Kidney epithelial cell (primary cell): ENCODE results near the gene FOXD4L3. TPM values are rescaled to one million over a fixed set of nuclear protein-coding genes. Genes with fewer than 3 reads are reported as not detected.
"Not testable (repeated sequence)": the region's sequence is repeated elsewhere in the genome, so short reads cannot be mapped to it uniquely, and the experiment has no call there.

ENCODE experiments used
- DNase-seq: peaks from one replicate; pipeline ENCODE4 v3.0.0-alpha.2; 2010; ENCODE audit warnings: low read depth
- H3K27me3 ChIP-seq: 2 replicates; pipeline ENCODE4 v1.6.0; 2011; ENCODE audit warnings: low read length; ENCODE audit not compliant: control insufficient read depth, insufficient read depth
- H3K36me3 ChIP-seq: 2 replicates; pipeline ENCODE4 v1.5.1; 2011; ENCODE audit warnings: low read length; ENCODE audit not compliant: control insufficient read depth, insufficient read depth
- H3K4me3 ChIP-seq: 2 replicates; pipeline ENCODE4 v1.5.1; 2011; ENCODE audit warnings: low read depth, mild to moderate bottlenecking, control low read depth, low read length
- total RNA-seq: library from RNA; depleted of rRNA; stranded (reverse); fragments of >200 nt; gene quantifications from 2 replicates; pipeline ENCODE4 v1.2.3, GENCODE V29; 2015

FOXD4L3 gene
- total RNA-seq, 1 donor from 2014 or later, result not detected

GRCh38 chr9:68332122-68332521 is 29.5 kb downstream of the FOXD4L3 start:
- not testable (repeated sequence) for H3K36me3 ChIP-seq, DNase-seq, H3K4me3 ChIP-seq, H3K27me3 ChIP-seq

GRCh38 chr9:68335935-68336334 is 33.3 kb downstream of the FOXD4L3 start:
- not testable (repeated sequence) for DNase-seq, H3K4me3 ChIP-seq, H3K27me3 ChIP-seq, H3K36me3 ChIP-seq

- not testable (repeated sequence) for H3K36me3 ChIP-seq, DNase-seq, H3K27me3 ChIP-seq, H3K4me3 ChIP-seq
These were observed 34.1 kb downstream of the FOXD4L3 start for GRCh38 chr9:68336639-68337339.

DNA sequence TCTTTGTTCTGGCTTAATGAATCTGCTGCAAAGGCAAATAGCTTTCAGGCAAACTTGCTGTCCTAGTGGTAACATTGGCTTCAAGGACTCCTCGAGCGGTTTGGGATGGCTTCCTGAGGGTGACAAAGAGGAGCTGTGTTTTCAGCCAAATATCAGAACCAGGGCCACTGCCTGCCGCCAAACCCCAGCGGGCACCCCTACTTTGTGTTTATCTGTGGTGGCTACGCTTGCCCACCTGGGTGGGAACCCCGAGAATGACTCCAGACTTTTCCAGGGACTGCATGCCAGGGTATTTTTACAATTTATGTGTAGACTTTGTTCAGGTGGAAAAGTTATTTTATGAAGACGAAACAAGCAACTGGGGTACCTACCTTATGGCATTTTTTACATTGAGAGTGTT is 35.3 kb downstream of the FOXD4L3 start:
- H3K4me3 ChIP-seq, H3K36me3 ChIP-seq: not testable (repeated sequence)

GRCh38 chr9:68342265-68343025 is 39.8 kb downstream of the FOXD4L3 start:
- DNase-seq, H3K27me3 ChIP-seq, H3K4me3 ChIP-seq, H3K36me3 ChIP-seq: not testable (repeated sequence)

More for the DNA sequence above, 35.3 kb downstream of the FOXD4L3 start:
- not testable (repeated sequence) for DNase-seq, H3K27me3 ChIP-seq

- DNase-seq, H3K27me3 ChIP-seq, H3K36me3 ChIP-seq, H3K4me3 ChIP-seq: not testable (repeated sequence)
These were observed 40.6 kb downstream of the FOXD4L3 start for GRCh38 chr9:68343242-68343641.

- H3K27me3 ChIP-seq, DNase-seq, H3K36me3 ChIP-seq, H3K4me3 ChIP-seq: not testable (repeated sequence)
These were observed 41.3 kb downstream of the FOXD4L3 start for GRCh38 chr9:68343992-68344391.

- H3K4me3 ChIP-seq, H3K36me3 ChIP-seq, DNase-seq, H3K27me3 ChIP-seq: not testable (repeated sequence)
These were observed 49.0 kb downstream of the FOXD4L3 start for GRCh38 chr9:68351689-68352088.

Other genes with a start within 250 kb of the FOXD4L3 start
- 19.4 and 19.9 TPM in 2 replicates for gene ZNG1C, start 60.9 kb upstream of the FOXD4L3 start, total RNA-seq
- gene PGM5, start 53.7 kb downstream of the FOXD4L3 start, total RNA-seq, result 0.79 and 1.2 TPM in 2 replicates
- gene TMEM252, start 238.0 kb downstream of the FOXD4L3 start, total RNA-seq, result not detected in 2 replicates